NT2/D1 (cell line): Measurements from ENCODE around the gene FAM234A.

Experiments
- SUZ12 ChIP-seq: IDR thresholded peaks from 2 replicates; pipeline ENCODE4 v1.6.1; 2011; ENCODE audit not compliant: insufficient read length, insufficient read depth; ENCODE audit errors: extremely low read depth
- YY1 ChIP-seq: IDR thresholded peaks from 2 replicates; pipeline ENCODE4 v1.6.1; 2011; ENCODE audit not compliant: insufficient read length, insufficient read depth
- ZNF274 ChIP-seq: IDR thresholded peaks from 2 replicates; pipeline ENCODE4 v1.6.1; 2011; ENCODE audit warnings: mild to moderate bottlenecking, low read depth, low read length

- TF ChIP-seq YY1, result no peak
- no peak for TF ChIP-seq SUZ12
- TF ChIP-seq ZNF274, result no peak
Measured at GRCh38 chr16:185691-186090, 48.9 kb upstream of the FAM234A start.
